HG02623 (cell line): ENCODE data around the gene SFXN1.

ENCODE experiments used
- ATAC-seq: cut with Tn5 transposase; IDR thresholded peaks from one replicate; pipeline ENCODE4 v1.9.1; 2021; ENCODE audit warnings: moderate library complexity; ENCODE audit not compliant: unreplicated experiment

SFXN1 gene

DNA sequence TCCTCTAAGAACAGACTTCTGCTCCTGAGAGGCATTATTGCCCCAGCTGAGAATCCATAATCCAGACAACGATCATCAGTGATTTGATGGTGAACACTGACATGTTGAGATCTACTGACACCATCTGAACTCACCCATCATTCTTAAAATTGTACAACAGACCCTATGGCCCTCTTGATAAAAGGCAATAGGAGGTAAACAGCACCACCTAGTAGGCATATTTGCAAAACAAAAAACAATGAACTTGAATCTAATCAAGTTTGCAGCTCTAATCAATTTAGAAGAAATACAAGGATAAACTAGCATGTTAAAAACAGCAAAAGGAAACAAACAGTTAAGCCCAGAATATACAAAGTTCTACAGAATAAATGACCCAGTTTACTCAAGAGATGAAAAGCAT is 89.6 kb downstream of the SFXN1 start:
- ATAC-seq: no peak

DNA sequence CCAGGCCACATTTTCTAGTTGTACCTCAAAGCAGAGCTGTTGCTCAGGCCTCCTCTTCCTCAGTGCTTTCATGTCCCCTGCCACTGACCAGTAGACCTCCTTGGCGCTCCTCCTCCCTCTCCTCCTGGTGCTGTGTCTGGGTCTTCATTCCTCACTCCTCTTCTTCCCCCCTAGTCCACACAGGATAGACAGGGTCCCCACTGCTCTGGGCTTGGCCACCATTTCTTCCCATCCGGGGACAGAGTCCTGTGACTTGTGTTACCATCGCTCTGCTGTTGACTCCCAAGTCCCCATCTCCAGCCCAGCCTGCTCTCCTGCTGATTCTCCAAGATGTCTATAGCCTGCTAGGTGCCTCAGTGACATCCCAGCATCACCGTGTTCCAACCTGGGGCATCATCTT is 91.3 kb downstream of the SFXN1 start:
- no peak for ATAC-seq

DNA sequence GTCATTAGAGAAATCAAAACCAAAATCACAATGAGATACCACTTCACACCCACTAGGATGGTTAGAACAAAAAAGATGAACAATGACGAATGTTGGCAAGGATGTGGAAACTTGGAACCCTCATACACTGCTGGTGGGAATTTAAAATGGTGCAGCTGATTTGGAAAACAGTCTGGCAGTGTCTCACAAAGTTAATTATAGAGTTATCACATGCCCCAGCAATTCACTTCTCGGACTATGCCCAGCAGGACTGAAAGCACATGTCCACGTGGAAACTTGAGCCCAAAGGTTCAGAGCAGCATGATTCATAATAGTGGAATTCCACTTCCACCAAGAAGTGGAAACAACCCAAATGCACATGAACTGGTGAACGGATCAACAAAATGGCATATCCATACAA is 94.5 kb downstream of the SFXN1 start:
- no peak for ATAC-seq

DNA sequence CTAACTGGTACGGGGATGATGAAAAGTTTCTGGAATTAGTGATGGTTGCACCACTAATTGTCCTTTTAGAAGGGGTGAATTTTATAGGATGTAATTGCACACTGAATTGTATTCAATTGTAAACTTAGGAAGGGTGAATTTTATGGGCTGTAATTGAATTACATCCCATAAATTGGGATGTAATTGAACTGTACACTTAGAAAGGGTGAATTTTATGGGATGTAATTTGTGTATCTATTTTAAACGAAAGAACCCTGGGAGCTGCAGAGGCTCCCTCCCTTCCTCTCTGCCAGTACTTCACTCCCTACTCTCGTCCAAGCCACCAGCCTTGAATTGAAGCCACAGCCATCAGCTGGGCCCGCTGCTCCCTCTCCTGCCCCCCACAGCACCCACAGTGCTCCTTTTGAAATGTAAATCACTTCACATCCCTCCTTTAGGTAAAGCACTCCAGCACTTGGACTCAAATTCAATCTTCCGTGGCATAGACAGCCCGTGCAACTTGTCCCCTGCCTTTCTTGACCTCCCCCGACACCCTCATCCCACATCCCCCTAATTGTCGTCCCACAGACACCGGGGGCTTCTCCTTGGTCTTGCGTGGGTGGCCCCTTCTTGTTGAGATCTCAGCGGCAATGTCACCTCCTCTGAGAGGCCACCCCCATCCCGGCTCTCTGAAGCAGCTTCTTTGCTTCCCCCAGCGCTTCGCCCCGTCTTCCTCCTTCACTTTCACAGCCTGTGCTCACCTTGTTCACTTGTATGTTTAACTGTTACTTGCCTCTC is 95.3 kb downstream of the SFXN1 start:
- ATAC-seq: no peak

DNA sequence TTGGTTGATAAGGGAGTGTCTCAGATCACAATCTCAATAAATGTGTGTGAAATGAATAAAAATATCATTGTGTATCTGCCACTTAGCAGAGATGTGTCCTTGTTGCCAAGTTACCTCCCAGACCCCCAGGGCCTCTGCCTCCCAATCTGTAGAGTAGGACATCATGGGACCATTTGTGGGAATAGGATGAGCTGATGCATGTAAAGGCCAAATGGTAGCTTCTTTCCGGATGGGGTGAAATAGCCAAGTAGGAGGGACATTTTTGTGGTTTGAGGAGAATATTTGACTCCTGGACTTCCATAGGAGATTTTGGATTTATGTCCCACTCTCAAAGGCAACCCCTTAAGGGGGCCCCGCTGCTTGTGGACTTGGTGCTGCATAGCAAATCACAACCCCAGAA is 96.9 kb downstream of the SFXN1 start:
- no peak for ATAC-seq

DNA sequence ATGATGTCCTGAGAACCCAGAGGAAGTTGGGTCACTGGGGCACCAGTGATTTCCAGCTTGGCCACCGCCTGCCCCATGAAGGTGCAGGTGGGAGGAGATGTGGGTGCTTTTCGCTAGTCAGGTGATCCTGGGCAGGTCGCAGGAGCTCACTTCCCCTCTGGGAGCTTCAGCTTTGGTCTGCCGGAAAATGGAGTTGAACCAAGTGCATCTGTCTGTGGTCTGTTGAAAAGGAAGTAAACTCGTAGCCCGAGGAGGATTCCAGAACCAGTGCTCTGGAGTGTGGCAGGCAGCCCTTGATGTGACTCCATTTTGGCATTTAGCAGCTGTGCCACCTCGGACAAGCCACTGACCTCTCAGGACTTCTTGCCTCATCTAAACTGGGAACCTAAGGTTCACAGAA is 97.7 kb downstream of the SFXN1 start:
- ATAC-seq: no peak

DNA sequence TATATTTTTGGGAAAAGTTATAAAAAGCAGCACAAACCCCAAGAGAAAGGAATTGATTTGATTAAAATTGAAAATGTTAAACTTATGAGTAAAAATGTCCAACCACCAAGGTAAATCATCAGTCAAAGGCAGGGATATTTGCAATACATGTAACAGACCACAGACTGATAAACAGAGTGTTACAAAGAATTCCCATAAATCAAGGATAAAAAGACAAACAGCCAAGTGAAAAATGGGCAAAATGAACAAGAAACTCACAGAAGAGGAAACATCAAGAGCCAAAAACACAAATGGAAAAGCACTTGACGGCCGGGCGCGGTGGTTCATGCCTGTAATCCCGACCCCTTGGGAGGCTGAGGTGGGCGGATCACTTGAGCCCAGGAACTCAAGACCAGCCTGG is 98.2 kb downstream of the SFXN1 start:
- no peak for ATAC-seq
